RCC 7860 (cell line): ENCODE measurements around the gene KAT2B.

Experiments
- DNase-seq: peaks from one replicate; pipeline ENCODE4 v3.0.0-alpha.2; 2015; ENCODE audit warnings: low spot score
- FAIRE-seq: peaks from 2 replicates; lab custom pipeline; 2012; peaks lifted over from hg19 to GRCh38; lab: Jason Lieb, UNC

The KAT2B gene

GRCh38 chr3:20095470-20095869 is 55.2 kb downstream of the KAT2B start:
- no peak for DNase-seq
- no peak for FAIRE-seq

- no peak for FAIRE-seq
- no peak for DNase-seq
Observed at GRCh38 chr3:20096135-20096685, 56.0 kb downstream of the KAT2B start.

- DNase-seq (no peak), FAIRE-seq (no peak)
Observed at GRCh38 chr3:20097015-20097414, 56.8 kb downstream of the KAT2B start.

DNA sequence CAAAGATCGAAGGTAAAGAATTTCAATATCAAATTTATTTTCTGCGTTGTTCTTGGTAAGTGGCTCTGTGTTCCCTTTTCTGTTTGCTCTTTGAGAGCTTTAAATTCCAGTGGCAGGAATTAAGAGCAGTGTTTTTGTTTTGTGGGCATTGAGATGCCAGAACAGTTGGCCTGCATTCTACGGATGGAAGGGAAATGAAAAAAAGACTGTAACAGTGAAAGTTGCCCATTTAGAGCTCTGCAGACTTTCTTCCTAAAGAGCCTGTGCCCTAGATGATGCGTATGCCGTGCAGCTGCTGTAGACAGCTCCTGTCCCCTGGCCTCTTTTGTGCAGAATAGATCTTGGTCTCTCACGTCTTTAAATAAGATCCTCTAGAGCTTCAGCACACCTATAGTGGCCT is 58.8 kb downstream of the KAT2B start:
- DNase-seq (no peak), FAIRE-seq (no peak)

DNA sequence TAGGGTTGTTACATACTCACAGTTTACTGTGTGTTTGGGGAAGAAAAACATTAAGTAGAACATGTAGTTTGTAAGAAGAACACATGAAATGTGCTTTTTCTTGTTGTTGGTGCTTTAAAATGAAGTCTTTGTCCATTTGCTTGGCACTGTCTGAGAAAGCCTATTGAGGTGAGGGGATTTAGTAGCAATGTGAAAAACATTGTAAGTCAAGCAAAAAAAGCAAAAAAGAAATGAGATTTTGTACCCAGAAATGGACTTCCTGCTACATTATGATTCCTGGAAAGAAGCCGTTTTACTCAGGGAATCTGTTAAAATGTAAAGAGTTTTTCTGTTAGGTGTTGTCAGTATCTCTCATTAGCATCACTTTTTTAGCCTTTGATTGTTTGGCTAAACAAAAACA is 59.9 kb downstream of the KAT2B start:
- DNase-seq (no peak), FAIRE-seq (no peak)

DNA sequence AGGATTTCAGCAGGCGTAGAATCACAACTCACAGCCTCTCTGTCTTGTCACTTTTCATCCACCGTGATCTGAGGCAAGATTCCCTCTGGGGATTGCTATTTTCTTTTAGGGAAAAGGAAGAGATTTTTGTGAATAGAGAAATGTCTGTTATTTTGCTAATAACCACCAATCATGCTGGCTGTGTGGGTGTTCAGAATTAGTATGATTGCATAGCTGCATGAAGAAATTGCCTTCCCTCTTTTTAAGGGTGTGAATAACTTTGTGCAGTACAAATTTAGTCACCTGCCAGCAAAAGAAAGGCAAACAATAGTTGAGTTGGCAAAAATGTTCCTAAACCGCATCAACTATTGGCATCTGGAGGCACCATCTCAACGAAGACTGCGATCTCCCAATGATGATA is 60.8 kb downstream of the KAT2B start:
- DNase-seq (no peak), FAIRE-seq (no peak)

- DNase-seq = no peak
- FAIRE-seq = no peak
Observed at GRCh38 chr3:20103731-20104130, 63.5 kb downstream of the KAT2B start.

DNA sequence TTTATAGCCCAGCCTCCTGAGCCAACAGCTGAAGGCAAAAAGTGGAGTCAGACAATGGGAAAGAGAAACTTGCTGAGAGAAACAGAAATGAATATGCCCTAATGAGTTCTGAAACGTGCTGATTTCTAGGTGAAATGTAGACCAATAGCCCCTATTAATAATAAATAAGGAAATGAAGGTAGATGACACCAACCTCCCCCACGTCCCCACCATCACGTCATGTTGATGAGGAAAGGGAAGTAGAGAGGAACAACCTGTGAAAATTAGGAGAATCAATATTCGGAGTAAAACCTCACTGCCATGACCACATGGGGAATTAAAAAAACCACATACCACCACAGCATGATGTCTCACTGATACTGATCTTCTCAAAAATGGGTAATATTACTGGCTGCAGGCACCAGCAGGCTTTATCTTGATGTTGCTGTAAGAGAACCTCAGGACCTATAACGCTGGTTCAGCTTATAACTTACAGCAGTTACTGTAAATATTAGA is 64.0 kb downstream of the KAT2B start:
- FAIRE-seq (no peak), DNase-seq (no peak)

- FAIRE-seq (no peak), DNase-seq (no peak)
Observed at GRCh38 chr3:20105513-20106280, 65.5 kb downstream of the KAT2B start.

GRCh38 chr3:20107722-20108121 is 67.5 kb downstream of the KAT2B start:
- FAIRE-seq = no peak
- no peak for DNase-seq

GRCh38 chr3:20108869-20109268 is 68.6 kb downstream of the KAT2B start:
- FAIRE-seq (no peak), DNase-seq (no peak)

- FAIRE-seq (no peak), DNase-seq (no peak)
Observed at GRCh38 chr3:20110826-20111225, 70.6 kb downstream of the KAT2B start.

- FAIRE-seq = no peak
- no peak for DNase-seq
Observed at GRCh38 chr3:20111836-20112235, 71.6 kb downstream of the KAT2B start.

- no peak for DNase-seq
- no peak for FAIRE-seq
Observed at GRCh38 chr3:20121088-20121487, 80.8 kb downstream of the KAT2B start.

GRCh38 chr3:20123131-20123652 is 82.9 kb downstream of the KAT2B start:
- FAIRE-seq = no peak
- DNase-seq = no peak

DNA sequence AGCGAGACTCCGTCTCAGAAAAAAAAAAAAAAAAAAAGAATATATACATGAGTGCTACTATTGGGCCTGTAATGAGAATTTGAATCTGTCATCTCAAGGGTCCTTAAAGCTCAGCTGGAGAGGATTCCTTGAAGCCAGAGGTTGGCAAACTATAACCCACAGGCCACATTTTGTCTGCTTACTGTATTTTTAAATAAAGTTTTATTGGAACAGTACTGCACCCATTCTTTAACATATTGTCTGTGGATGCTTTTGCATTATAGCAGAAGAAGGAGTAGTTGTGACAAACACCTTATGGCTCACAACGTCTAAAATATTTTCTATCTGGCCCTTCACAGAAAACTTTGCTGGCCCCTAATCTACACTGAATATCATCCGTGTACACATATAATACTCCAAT is 85.0 kb downstream of the KAT2B start:
- no peak for DNase-seq
- no peak for FAIRE-seq

- no peak for FAIRE-seq
- no peak for DNase-seq
Observed at GRCh38 chr3:20125897-20126296, 85.7 kb downstream of the KAT2B start.

- FAIRE-seq (no peak), DNase-seq (no peak)
Observed at GRCh38 chr3:20128358-20128757, 88.1 kb downstream of the KAT2B start.

- no peak for FAIRE-seq
- DNase-seq = no peak
Observed at GRCh38 chr3:20130106-20130505, 89.9 kb downstream of the KAT2B start.

GRCh38 chr3:20136231-20136630 is 96.0 kb downstream of the KAT2B start:
- FAIRE-seq (no peak), DNase-seq (no peak)

GRCh38 chr3:20137647-20138046 is 97.4 kb downstream of the KAT2B start:
- DNase-seq = no peak
- no peak for FAIRE-seq

GRCh38 chr3:20140881-20141280 is 100.6 kb downstream of the KAT2B start:
- FAIRE-seq = no peak
- no peak for DNase-seq
